HG03575 (cell line): ENCODE measurements around the gene CADM1.

Experiments used
- ATAC-seq: cut with Tn5 transposase; IDR thresholded peaks from one replicate; pipeline ENCODE4 v1.9.1; 2021; ENCODE audit not compliant: unreplicated experiment, insufficient number of reproducible peaks, low FRiP score; ENCODE audit errors: extremely low read depth

Gene CADM1

GRCh38 chr11:115521825-115522224 lies 17.6 kb upstream of the CADM1 start:
- ATAC-seq = no peak

GRCh38 chr11:115518983-115519628 lies 14.9 kb upstream of the CADM1 start:
- ATAC-seq = no peak

GRCh38 chr11:115515647-115516395 lies 11.6 kb upstream of the CADM1 start:
- no peak for ATAC-seq

GRCh38 chr11:115506954-115507675 lies 2.9 kb upstream of the CADM1 start:
- no peak for ATAC-seq

GRCh38 chr11:115505175-115505574 lies 960 bp upstream of the CADM1 start:
- no peak for ATAC-seq

GRCh38 chr11:115503886-115504275 lies 334 bp downstream of the CADM1 start:
- ATAC-seq = no peak

- ATAC-seq = no peak
Observed at GRCh38 chr11:115503083-115503885, 931 bp downstream of the CADM1 start.

GRCh38 chr11:115502636-115503082 lies 1.6 kb downstream of the CADM1 start:
- ATAC-seq = no peak

- ATAC-seq = no peak
Observed at GRCh38 chr11:115501893-115502589, 2.2 kb downstream of the CADM1 start.

- ATAC-seq = no peak
Observed at GRCh38 chr11:115501502-115501892, 2.7 kb downstream of the CADM1 start.

- no peak for ATAC-seq
Observed at GRCh38 chr11:115500547-115501501, 3.4 kb downstream of the CADM1 start.

GRCh38 chr11:115499891-115500290 lies 4.3 kb downstream of the CADM1 start:
- no peak for ATAC-seq

GRCh38 chr11:115499241-115499799 lies 4.9 kb downstream of the CADM1 start:
- ATAC-seq = no peak

- ATAC-seq = no peak
Observed at GRCh38 chr11:115498354-115498753, 5.9 kb downstream of the CADM1 start.

GRCh38 chr11:115497303-115497702 lies 6.9 kb downstream of the CADM1 start:
- no peak for ATAC-seq

- no peak for ATAC-seq
Observed at GRCh38 chr11:115496892-115497291, 7.3 kb downstream of the CADM1 start.

GRCh38 chr11:115493905-115494304 lies 10.3 kb downstream of the CADM1 start:
- no peak for ATAC-seq
